GM21723 (cell line): ENCODE measurements around the gene HS3ST2.
"Not testable (repeated sequence)": the region's sequence is repeated elsewhere in the genome, so short reads cannot be mapped to it uniquely, and the experiment has no call there.

Source experiments
- ATAC-seq: cut with Tn5 transposase; IDR thresholded peaks from one replicate; pipeline ENCODE4 v1.9.1; 2021; ENCODE audit warnings: mild to moderate bottlenecking, moderate library complexity; ENCODE audit not compliant: unreplicated experiment

HS3ST2 gene

DNA sequence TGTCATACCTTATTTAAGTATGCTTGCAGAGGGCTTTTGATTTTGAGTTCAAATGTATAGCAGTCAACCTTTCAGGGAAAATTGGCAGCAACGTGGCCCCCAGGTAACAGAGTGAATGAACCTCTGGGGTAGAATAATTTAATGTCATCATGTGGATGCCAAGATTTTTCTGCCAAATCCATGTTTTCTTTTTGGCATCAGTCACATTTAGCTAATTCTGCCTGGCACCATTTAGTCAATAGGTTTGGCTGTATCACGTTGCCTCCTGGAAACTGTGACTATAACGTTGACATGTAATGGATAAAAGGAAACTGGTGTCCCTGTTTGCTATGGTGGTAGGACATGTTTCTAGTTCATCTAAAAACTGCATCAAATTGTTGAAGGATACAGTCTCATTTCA is 115.5 kb downstream of the HS3ST2 start:
- no peak for ATAC-seq

DNA sequence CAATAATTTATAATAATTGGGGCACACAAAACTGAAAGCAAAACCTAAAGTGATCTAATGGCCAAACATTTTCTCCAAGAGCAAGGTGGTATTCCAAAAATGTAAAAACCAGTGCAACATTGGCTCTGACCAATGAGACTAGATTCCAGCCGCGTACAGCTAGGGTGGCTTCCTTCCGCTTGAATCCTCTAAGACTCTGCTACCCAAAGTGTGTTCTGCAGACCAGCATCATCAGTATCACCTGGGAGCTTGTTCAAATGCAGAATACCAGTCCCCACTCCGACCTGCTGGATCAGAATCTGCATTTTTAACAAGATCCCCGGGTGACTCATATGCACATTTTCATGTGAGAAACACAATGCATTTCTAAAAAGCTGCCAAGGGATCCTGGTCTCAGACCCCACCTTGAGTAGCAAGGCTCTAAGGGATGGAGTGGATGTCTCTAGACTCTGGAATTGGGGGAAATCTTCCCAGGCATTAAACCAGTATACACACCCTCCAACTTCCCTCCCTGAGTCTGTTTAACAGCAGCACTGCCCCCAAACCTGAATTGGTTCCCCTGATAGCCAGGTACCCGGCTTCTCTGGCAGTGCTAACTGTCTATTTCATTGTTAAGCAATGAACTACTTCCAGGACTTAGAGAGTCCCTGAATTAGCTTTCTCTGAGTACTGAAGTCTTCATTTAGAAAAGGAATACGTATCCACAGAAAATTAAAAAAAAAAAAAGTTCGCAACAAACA is 118.2 kb downstream of the HS3ST2 start:
- no peak for ATAC-seq

DNA sequence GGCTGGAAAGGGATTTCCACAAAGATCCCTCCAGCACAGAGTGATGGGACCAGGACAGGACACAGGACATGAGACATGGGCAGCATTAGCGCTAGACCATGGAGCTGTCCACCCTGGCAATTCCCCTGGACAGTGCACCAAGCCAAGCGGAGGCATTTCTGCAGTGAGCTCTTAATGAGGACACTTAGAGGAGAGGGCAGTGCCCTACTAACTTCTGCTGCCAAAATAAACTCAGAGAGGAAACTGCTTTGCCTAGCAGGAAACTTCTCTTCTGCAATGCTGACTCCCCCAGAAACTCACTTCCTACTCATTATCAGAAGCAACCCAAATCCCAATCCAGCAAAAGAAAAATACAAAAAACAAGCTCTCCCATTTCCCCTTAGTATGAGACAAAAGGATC is 119.2 kb downstream of the HS3ST2 start:
- ATAC-seq = no peak

- no peak for ATAC-seq
These were observed 120.8 kb downstream of the HS3ST2 start for GRCh38 chr16:22934786-22935185.

DNA sequence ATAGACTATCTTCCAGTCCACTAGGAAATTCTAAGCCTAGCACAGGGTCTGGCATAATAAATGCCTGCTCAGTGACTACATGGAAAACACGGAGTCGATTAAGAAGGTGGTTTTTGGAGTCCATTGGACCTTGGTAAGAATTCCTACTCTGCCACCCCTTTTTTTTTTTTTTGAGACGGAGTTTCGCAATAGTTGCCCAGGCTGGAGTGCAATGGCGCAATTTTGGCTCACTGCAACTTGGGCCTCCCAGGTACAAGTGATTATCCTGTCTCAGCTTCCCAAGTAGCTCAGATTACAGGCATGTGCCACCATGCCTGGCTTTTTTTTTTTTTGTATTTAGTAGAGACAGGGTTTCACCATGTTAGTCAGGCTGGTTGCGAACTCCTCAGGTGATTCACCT is 123.2 kb downstream of the HS3ST2 start:
- no peak for ATAC-seq

- no peak for ATAC-seq
These were observed 124.7 kb downstream of the HS3ST2 start for GRCh38 chr16:22938647-22939046.

GRCh38 chr16:22939744-22940363 is 125.9 kb downstream of the HS3ST2 start:
- not testable (repeated sequence) for ATAC-seq

DNA sequence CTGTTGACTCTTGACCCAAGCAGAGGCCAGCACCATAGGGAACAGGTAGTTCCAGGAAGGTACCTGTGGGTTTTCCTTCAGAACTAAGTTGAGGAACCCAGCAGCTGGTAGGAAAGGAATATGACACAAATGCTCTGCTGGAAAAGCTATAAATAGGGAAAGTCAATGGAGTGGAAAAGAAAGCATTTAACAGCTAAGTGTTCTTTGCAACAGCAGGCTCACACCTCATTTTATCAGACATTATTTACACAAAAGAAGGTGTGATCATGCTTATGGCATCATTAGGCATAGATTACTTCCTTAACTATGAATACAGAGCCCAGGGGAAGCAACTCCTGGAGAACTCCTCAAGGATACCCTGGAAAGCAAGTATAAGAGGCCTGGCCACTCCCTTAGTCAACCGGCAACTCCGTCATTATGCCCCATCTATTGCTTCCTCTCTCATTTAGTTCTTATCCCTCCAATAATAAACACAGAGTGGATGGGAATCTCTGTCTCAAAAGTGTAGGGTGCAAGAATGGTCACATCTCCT is 128.1 kb downstream of the HS3ST2 start:
- ATAC-seq = no peak

- ATAC-seq = no peak
These were observed 128.8 kb downstream of the HS3ST2 start for GRCh38 chr16:22942811-22943210.

- no peak for ATAC-seq
These were observed 131.4 kb downstream of the HS3ST2 start for GRCh38 chr16:22945361-22945760.

DNA sequence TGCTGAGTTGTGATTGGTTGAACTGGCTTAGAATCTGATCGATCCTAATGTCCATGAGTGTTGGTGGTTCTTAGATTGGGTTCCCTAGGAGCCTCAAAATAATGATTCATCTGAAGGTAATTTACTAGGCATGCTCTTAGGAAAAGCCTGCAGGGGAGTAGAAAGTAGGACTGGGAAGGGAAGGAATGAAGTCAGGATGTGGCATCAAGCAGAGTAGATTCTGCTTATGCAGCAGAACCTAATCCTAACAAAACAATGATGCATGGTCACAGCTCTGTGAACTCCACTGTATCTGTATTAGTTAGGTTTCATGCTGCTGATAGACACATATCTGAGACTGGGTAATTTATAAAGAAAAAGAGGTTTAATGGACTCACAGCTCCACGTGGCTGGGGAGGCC is 132.5 kb downstream of the HS3ST2 start:
- ATAC-seq = no peak

GRCh38 chr16:22948058-22948602 is 134.2 kb downstream of the HS3ST2 start:
- no peak for ATAC-seq

DNA sequence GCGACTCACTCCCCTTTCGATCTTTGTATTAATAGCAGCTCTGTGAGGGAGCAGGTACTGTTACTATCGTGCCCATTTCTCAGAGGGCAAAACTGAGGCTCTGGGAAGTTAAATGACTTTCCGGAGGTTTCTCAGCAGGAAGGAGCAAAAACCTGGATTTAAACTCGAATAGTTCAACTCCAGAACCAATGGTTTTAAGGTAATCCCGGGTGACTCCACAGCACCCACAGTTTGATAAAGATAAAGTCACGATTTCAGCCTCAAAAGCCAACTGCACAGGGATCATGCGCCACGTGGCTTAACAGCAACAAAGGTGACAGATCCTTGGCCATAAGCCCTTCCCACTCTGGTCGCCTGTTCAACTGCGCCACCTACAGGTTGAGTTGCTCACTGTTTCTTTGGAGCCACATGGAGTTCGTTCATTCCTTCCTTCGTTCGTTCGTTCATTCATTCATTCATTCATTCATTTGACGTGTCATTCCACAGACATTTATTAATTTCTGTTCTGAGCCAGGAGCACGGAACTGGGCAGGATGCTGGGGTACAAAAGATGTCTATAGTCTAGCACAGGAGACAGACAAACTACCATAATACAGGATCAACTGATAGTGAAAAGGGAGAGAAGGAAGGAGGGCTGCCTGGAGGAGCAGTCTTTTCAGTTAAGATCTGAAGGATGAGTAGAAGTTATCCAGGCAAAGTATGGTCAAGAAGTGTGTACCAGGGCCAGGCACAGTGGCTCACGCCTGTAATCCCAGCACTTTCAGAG is 134.8 kb downstream of the HS3ST2 start:
- no peak for ATAC-seq

- no peak for ATAC-seq
These were observed 141.6 kb downstream of the HS3ST2 start for GRCh38 chr16:22955461-22956070.

GRCh38 chr16:22961206-22961605 is 147.2 kb downstream of the HS3ST2 start:
- ATAC-seq = no peak

GRCh38 chr16:22962905-22963304 is 148.9 kb downstream of the HS3ST2 start:
- ATAC-seq = no peak
